ENCODE measurements around the gene ZNF385C.

- TF ChIP-seq POLR2A (IDR thresholded peaks at IDR 0.05), result no peak
- no peak for TF ChIP-seq CTCF (IDR thresholded peaks at IDR 0.05)
Observed at GRCh38 chr17:42041619-42042018, 56.7 kb downstream of the ZNF385C start.
